Measurements from ENCODE around the gene CD99L2.

DNA sequence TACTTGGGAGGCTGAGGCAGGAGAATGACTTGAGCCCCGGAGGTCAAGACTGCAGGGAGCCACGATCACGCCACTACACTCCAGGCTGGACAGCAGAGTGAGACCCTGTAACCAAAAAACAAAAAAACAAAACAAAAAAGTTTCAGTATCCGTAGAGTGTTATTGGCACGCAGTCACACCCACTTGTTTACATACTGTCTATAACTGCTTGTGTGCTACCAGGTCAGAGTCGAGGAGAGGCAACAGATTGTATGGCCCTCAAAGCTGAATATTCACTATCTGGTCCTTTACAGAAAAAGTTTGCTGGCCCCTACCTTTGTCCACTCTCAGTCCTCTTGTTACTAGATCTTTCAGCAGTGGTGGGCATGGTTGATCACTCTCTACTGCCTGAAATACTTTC is 8.2 kb upstream of the CD99L2 start:
- TF ChIP-seq EZH2phosphoT487 (IDR thresholded peaks at IDR 0.05; ENCODE audit: insufficient read depth, low read depth) (no peak), EZH2 (IDR thresholded peaks at IDR 0.05; ENCODE audit: insufficient read depth, poor library complexity, severe bottlenecking) (no peak)

All from GM23248 (cell line).